HCT116 (cell line): ENCODE measurements around the gene COPS2. TPM values are rescaled to one million over a fixed set of nuclear protein-coding genes. Genes with fewer than 3 reads are reported as not detected.

Experiments
- ATAC-seq: fragments of 200-7000 bp; cut with Tn5 transposase; 2 replicates; pipeline ENCODE4 v1.9.1; 2020; ENCODE audit warnings: mild to moderate bottlenecking, moderate library complexity
- BruUV-seq: library from RNA; stranded (reverse); fragments of 400-500 nt; replicated peaks from 2 replicates; lab custom pipeline; 2021; lab: Mats Ljungman, UMichigan
- CTCF ChIA-PET: fragments of 300-600 bp; sonication (Branson Sonifier 250); formaldehyde crosslinking; loops from one replicate; lab custom pipeline; 2021; ENCODE audit warnings: antibody characterized with exemption; lab: Charles Lee
- POLR2A ChIA-PET: fragments of 300-600, 350-600 bp; sonication (Branson Sonifier 250); formaldehyde crosslinking; loops from one replicate; lab custom pipeline; 2021; ENCODE audit warnings: antibody characterized with exemption; lab: Charles Lee
- RAD21 ChIA-PET, 2 experiments: fragments of 300-600 bp; sonication (Branson Sonifier 250); formaldehyde crosslinking; loops; one replicate each; lab custom pipeline; 2023; ENCODE audit warnings: low total read pairs in 2 of 2; ENCODE audit not compliant: uncharacterized antibody in 2 of 2, unreplicated experiment in 2 of 2, low non-redundant PET in 1 of 2; lab: Charles Lee
- DNase-seq: peaks from one replicate; pipeline ENCODE4 v3.0.0-alpha.2; 2010; ENCODE audit warnings: low read depth, low spot score
- H2AFZ ChIP-seq: fragments of 200-600 bp; shearing (Covaris generic), sonication (generic); 2 replicates; pipeline ENCODE4 v1.6.1; 2017; ENCODE audit warnings: low read depth, mixed run types, mixed read lengths, antibody characterized with exemption, low read length; ENCODE audit not compliant: poor library complexity, severe bottlenecking
- H3K27ac ChIP-seq: 2 replicates; pipeline ENCODE4 v1.5.1; 2012; ENCODE audit warnings: low read depth, low read length
- H3K27me3 ChIP-seq: fragments of 200-600 bp; sonication (generic); 2 replicates; pipeline ENCODE4 v1.6.1; 2016; ENCODE audit warnings: mixed run types, low read length, mixed read lengths; ENCODE audit not compliant: insufficient read depth
- H3K36me3 ChIP-seq, 2 experiments: fragments of 200-500 bp in 1 of 2; fragments of 200-600 bp in 1 of 2; sonication (Bioruptor generic) in 1 of 2; sonication (generic) in 1 of 2; 2 replicates each; pipeline versions ENCODE4 v1.5.1 to v1.6.1; 2014 to 2016; ENCODE audit warnings: low read length in 2 of 2, inconsistent platforms in 1 of 2, mixed read lengths in 1 of 2, mixed run types in 1 of 2; ENCODE audit not compliant: insufficient read depth in 2 of 2, control insufficient read depth in 1 of 2
- H3K4me1 ChIP-seq, 2 experiments: fragments of 200-600 bp in 1 of 2; sonication (generic) in 1 of 2; 2 replicates each; pipeline versions ENCODE4 v1.5.1 to v1.6.1; 2012 to 2017; ENCODE audit warnings: low read length in 2 of 2, inconsistent platforms in 1 of 2, mild to moderate bottlenecking in 1 of 2, mixed read lengths in 1 of 2, mixed run types in 1 of 2, moderate library complexity in 1 of 2; ENCODE audit not compliant: insufficient read depth in 2 of 2, control insufficient read depth in 1 of 2
- H3K4me2 ChIP-seq: fragments of 200-600 bp; sonication (generic); 2 replicates; pipeline ENCODE4 v1.6.1; 2017; ENCODE audit warnings: mixed run types, low read length, mixed read lengths
- H3K4me3 ChIP-seq, 2 experiments: fragments of 200-600 bp in 1 of 2; sonication (generic) in 1 of 2; replicated peaks in 1 of 2; 2 replicates each; pipeline ENCODE4 v1.5.1; 2011 to 2016; ENCODE audit warnings: low read length in 2 of 2, control low read depth in 1 of 2, low read depth in 1 of 2, mild to moderate bottlenecking in 1 of 2, mixed read lengths in 1 of 2, mixed run types in 1 of 2
- H3K79me2 ChIP-seq: fragments of 200-600 bp; sonication (generic); 2 replicates; pipeline ENCODE4 v1.6.1; 2017; ENCODE audit warnings: mild to moderate bottlenecking, mixed run types, low read length, moderate library complexity, mixed read lengths; ENCODE audit not compliant: insufficient read depth
- H3K9ac ChIP-seq: fragments of 200-600 bp; sonication (generic); 2 replicates; pipeline ENCODE4 v1.6.1; 2016; ENCODE audit warnings: low read length, mixed read lengths
- H3K9me2 ChIP-seq: fragments of 200-600 bp; sonication (generic), shearing (Covaris generic); 2 replicates; pipeline ENCODE4 v1.6.1; 2017; ENCODE audit warnings: mixed run types, mild to moderate bottlenecking, moderate library complexity; ENCODE audit not compliant: insufficient read depth
- H3K9me3 ChIP-seq, 2 experiments: fragments of 200-500 bp in 1 of 2; fragments of 200-600 bp in 1 of 2; sonication (Bioruptor generic) in 1 of 2; sonication (generic) in 1 of 2; 2 replicates each; pipeline ENCODE4 v1.6.1; 2014 to 2017; ENCODE audit warnings: low read length in 2 of 2, mixed read lengths in 2 of 2, inconsistent platforms in 1 of 2, low read depth in 1 of 2, mild to moderate bottlenecking in 1 of 2, mixed run types in 1 of 2, moderate library complexity in 1 of 2; ENCODE audit not compliant: control insufficient read depth in 1 of 2, insufficient read depth in 1 of 2
- H4K20me1 ChIP-seq: fragments of 200-600 bp; sonication (generic), shearing (Covaris generic); 2 replicates; pipeline ENCODE4 v1.6.1; 2017; ENCODE audit warnings: mixed run types, mild to moderate bottlenecking, moderate library complexity; ENCODE audit not compliant: insufficient read depth
- CBX3 ChIP-seq: IDR thresholded peaks from 2 replicates; pipeline ENCODE4 v1.6.1; 2012; ENCODE audit warnings: low read depth
- EGR1 ChIP-seq: IDR thresholded peaks from 2 replicates; pipeline ENCODE4 v1.6.1; 2012; ENCODE audit warnings: low read depth
- JUND ChIP-seq: IDR thresholded peaks from 2 replicates; pipeline ENCODE4 v1.6.1; 2012
- POLR2A ChIP-seq: IDR thresholded peaks from 2 replicates; pipeline ENCODE4 v1.7.0; 2011; ENCODE audit warnings: borderline replicate concordance; ENCODE audit not compliant: insufficient read depth, insufficient read length; ENCODE audit errors: extremely low read depth
- RAD21 ChIP-seq: IDR thresholded peaks from 2 replicates; pipeline ENCODE4 v1.6.1; 2012; ENCODE audit warnings: low read depth, mild to moderate bottlenecking
- SP1 ChIP-seq: IDR thresholded peaks from 2 replicates; pipeline ENCODE4 v1.6.1; 2012; ENCODE audit warnings: low read depth
- TCF7L2 ChIP-seq: IDR thresholded peaks from 2 replicates; pipeline ENCODE4 v1.7.0; 2011; ENCODE audit warnings: borderline replicate concordance, inconsistent platforms; ENCODE audit not compliant: insufficient read depth, insufficient read length; ENCODE audit errors: extremely low read depth
- YY1 ChIP-seq: IDR thresholded peaks from 2 replicates; pipeline ENCODE4 v1.6.1; 2011; ENCODE audit warnings: low read length, low read depth, moderate library complexity, mild to moderate bottlenecking; ENCODE audit not compliant: insufficient replicate concordance; ENCODE audit errors: extremely low read depth
- ZFX ChIP-seq: fragments of 450-650 bp; IDR thresholded peaks from 2 replicates; pipeline ENCODE4 v1.6.1; 2017
- intact Hi-C: fragments of 100-400 bp; cut with micrococcal nuclease; formaldehyde crosslinking; loops from 2 replicates; pipeline ENCODE4 v1.10.0; 2022
- total RNA-seq: library from RNA; stranded (reverse); gene quantifications from one replicate; pipeline ENCODE4 v1.2.1, GENCODE V29; 2021; ENCODE audit not compliant: unreplicated experiment
- TF ChIP-seq, protein P1 (sequence below): IDR thresholded peaks from 2 replicates; pipeline ENCODE4 v1.6.1; 2011; ENCODE audit warnings: mild to moderate bottlenecking, low read length, moderate library complexity; ENCODE audit not compliant: insufficient replicate concordance; ENCODE audit errors: extremely low read depth

The COPS2 gene
- total RNA-seq, 1 experiment from 2014 or later = 93.6 TPM

DNA sequence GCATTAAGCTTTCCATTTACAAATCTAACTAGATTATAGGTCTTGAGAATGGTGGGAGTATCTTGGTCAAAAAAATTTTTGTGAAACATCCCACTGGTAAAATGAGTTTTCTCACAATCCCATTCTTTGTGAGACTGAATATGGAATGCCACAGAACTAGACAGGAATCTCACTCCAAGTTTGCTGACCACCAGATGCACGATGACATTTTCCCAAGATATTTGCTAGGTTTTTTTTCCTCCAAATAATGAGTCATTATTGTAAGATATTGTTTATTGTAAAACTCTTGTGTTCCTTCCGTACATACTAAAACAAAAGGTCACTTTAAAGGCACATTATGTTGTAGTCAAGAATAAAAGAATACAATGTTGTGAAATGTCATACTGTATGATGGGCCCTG is 53.9 kb downstream of the COPS2 start:
- H3K79me2 ChIP-seq = no peaks in the 10 kb centered on the region
- no TSS peak for BruUV-seq
- no peaks in the 10 kb centered on the region for H3K27me3 ChIP-seq
- ChIA-PET RAD21 (no interaction called here), CTCF (no interaction called here), POLR2A (no interaction called here)
- no peak overlapping the region for H2AFZ ChIP-seq
- H4K20me1 ChIP-seq = no peaks in the 10 kb centered on the region
- H3K9ac ChIP-seq = no peak overlapping the region
- no peak overlapping the region for H3K27ac ChIP-seq
- H3K4me1 ChIP-seq = no peaks in the 10 kb centered on the region
- no peak for ATAC-seq
- intact Hi-C loops = no loop called here
- H3K9me3 ChIP-seq = no peaks in the 10 kb centered on the region
- peaks cover 4 to 10% of the 10 kb centered on the region in 2 experiments; a peak in 1 of 4 replicates for H3K36me3 ChIP-seq
- H3K4me3 ChIP-seq = no peak overlapping the region
- H3K4me2 ChIP-seq = no peak overlapping the region
- no peaks in the 10 kb centered on the region for H3K9me2 ChIP-seq
- no peak for DNase-seq
- TF ChIP-seq, protein P1, sequence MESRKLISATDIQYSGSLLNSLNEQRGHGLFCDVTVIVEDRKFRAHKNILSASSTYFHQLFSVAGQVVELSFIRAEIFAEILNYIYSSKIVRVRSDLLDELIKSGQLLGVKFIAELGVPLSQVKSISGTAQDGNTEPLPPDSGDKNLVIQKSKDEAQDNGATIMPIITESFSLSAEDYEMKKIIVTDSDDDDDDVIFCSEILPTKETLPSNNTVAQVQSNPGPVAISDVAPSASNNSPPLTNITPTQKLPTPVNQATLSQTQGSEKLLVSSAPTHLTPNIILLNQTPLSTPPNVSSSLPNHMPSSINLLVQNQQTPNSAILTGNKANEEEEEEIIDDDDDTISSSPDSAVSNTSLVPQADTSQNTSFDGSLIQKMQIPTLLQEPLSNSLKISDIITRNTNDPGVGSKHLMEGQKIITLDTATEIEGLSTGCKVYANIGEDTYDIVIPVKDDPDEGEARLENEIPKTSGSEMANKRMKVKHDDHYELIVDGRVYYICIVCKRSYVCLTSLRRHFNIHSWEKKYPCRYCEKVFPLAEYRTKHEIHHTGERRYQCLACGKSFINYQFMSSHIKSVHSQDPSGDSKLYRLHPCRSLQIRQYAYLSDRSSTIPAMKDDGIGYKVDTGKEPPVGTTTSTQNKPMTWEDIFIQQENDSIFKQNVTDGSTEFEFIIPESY = no peak
- TF ChIP-seq YY1 = no peak
- no peak for TF ChIP-seq RAD21
- TF ChIP-seq JUND = no peak
- no peak for TF ChIP-seq SP1
- no peak for TF ChIP-seq ZFX

DNA sequence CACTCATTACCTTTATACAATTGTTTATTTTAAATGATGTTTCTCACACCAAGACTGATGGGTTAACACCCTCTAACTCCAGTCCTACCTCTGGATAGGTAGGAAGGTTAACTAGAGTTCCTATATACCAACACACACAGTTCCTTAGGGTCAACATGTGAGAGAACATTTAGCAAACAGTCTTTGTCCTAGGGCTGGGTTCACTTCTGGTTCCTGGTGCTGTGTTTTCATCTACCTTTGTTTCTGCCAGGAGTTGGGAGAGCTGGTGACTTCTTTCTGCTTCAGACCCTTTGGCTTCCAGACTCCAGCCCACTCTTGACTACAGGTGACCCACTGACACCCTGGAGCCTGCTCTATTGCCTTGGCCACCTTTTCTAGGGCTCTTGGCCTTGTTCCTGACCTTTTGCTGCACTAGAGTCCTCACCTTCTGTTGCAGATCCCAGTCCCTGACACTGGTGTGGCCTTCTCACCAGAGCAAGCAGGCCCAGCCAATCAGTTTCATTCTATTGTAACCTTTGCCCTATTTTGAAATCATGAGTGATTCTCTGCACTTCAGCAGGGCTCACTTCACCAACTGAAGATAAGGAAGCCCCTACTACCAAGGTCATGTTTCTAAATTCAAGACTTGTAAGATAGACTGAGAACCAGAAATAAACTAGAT is 59.2 kb downstream of the COPS2 start:
- intact Hi-C loops = no loop called here
- Histone ChIP-seq H4K20me1 (no peaks in the 10 kb centered on the region), H2AFZ (no peak overlapping the region), H3K4me2 (no peak overlapping the region), H3K79me2 (no peaks in the 10 kb centered on the region), H3K27me3 (no peaks in the 10 kb centered on the region), H3K27ac (no peak overlapping the region), H3K9ac (no peak overlapping the region), H3K36me3 (peaks cover 0 to 5% of the 10 kb centered on the region in 2 experiments; a peak in 1 of 4 replicates), H3K9me2 (no peaks in the 10 kb centered on the region), H3K4me3 (no peak overlapping the region), H3K9me3 (no peaks in the 10 kb centered on the region), H3K4me1 (no peaks in the 10 kb centered on the region)
- TF ChIP-seq CBX3 (no peak), JUND (no peak), POLR2A (no peak), YY1 (no peak), EGR1 (no peak), TCF7L2 (no peak)
- ChIA-PET CTCF (no interaction called here), RAD21 (no interaction called here), POLR2A (no interaction called here)
- BruUV-seq = no TSS peak
- ATAC-seq (no peak), DNase-seq (no peak)
